Glomerular visceral epithelial cell (primary cell): ENCODE results near the gene TGM6.
A peak's percentile ranks its signal among the peaks of the same experiment; 100 is the strongest.

Experiments
- DNase-seq: peaks from one replicate; pipeline ENCODE4 v3.0.0-alpha.2; 2016; ENCODE audit errors: extremely low spot score

Gene TGM6

DNA sequence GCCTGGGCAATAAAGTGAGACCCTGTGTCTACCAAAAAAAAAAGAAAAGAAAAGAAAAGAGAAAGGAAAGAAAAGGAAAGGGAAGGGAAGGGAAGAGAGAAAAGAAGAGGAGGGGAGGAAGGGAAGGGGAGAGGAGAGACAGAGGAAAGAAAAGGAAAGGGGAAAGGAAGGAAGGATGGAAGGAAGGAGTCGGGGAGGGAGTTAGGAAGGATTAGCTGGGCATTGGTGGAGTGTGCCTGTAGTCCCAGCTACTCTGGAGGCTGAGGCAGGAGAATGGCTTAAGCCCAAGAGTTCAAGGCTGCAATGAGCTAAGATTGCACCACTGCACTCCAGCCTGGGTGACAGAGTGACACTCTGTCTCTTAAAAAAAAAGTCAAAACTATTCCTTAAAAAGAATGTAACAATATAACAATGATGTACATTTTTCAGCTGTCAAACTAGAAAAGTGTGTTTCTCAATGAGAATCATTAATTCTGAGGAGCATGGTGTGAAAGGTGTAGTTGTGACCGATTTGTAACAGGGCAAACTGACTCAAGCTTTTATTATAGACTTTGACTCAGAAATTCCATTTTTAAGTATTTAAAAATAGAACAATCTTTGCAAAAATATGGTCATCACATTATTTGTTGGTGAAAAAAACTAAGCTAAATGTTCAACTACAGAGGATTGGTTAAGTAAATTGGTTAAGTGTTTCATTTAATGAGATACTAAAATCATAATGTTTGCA lies 75.2 kb downstream of the TGM6 start:
- DNase-seq: no peak

- no peak for DNase-seq
Observed at GRCh38 chr20:2458919-2459499, 78.3 kb downstream of the TGM6 start.

DNA sequence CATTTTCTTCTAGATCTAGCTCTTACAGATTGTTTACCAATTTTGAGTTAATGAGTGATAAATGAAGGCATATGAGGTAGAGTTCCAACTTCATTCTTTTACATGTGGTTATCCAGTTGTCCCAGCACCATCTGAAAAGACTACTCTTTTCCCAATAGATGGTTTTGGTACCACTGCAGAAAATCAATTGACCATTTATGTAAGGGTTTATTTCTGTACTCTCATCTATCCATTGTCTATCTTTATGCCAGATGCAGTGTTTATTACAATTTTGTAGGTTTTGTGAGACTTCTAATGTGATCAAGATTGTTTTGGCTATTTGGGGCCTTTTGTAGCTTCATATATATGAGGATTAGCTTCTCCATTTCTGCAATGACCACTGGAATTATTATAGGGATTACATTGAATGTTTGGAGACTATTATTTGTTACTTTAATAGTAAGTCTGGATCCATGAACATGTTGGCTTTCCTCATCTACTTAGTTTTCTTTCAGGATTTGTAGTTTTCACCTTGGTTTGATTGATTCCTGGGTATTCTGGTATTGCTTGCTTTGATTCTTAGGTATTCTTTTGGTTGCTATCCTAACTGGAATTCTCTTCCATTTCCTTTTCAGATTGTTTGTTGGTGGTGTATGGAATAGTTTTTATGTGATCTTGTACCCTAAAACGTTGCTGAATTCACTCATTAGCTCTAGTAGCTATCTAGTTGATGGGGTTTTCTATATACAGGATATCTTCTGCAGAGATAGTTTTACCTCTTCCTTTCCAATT lies 79.5 kb downstream of the TGM6 start:
- no peak for DNase-seq

DNA sequence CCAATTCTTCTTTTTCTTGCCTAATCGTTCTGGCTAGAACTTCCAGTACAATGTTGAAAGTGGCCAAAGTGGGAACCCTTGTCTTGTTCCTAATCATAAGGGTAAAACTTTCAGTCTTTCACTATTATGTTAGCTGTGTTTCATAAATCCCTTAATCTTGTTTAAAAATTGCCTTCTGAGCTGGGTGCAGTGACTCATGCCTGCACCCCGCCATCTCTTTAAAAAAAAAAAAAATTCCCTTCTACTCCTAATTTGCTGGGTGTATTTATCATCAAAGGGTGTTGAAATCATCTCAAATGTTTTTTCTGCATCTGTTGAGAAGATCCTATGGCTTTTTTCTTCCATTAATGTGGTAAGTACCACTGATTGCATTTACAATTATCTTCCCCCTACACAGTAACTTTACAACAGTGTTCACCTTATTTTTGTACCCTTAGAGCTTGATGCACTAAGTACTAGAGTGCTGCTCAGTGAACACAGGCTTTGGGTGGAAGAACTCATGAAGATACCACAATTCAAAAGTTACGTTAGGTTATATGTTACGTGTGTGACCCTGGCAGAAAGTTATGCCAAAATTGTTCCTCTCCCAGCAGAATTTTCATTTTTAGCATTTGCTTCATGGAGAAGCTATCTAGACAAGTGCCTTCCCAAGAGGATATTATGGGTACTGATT lies 80.2 kb downstream of the TGM6 start:
- no peak for DNase-seq

DNA sequence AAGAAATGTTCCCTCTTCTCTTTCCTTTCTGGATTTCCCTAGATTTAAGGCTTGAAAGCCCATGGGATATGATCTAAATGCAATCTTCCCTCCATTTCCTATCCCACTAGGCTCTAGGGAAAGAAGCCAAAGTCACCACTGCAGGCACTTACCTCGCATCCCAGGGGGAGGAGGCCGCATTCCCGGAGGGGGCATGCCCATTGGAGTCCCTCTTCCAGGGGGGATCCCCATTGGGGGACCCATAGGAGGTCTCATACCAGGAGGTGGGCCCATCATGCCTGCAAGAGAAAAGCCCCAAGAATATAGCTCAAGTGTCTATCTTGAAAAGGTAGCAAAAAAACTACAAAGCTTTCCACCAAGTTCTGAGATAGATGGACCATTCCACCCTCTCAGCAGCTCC lies 81.8 kb downstream of the TGM6 start:
- no peak for DNase-seq

DNA sequence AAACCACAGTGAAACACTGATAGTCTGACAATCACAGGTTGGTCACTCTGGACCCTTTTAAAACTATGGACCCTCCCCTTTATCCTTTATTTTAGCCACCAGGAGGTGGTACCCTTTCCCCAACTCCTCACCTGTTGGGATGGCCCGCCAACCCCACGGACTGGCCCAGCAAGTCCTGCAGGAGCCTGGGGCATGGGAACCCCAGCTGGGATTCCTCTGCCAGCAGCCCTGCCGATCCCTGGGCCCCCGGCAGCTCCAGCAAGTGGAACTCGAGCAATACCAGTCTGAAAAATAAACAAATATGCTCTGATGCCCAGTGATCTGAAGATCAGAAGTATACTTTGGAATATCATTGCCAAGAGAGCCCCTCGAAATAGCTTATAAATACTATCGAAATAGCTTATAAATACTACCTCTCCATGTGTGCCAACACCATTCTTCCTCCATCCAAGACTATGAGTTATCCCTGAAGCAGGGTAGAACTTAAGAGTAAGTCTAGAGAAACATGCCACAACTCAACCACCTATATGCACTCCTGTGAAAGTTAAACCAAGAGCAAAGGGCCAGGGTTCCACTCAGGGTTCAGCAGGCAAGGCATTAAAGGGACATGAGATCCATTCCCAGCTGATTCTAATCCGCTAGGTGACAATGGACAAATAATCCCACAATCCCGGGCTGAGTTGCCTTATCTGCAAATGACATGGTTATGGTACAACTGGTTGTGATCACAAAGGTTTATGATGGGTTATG lies 83.1 kb downstream of the TGM6 start:
- DNase-seq: no peak

- no peak for DNase-seq
Observed at GRCh38 chr20:2465100-2465499, 84.4 kb downstream of the TGM6 start.

GRCh38 chr20:2467412-2467811 lies 86.7 kb downstream of the TGM6 start:
- no peak for DNase-seq

DNA sequence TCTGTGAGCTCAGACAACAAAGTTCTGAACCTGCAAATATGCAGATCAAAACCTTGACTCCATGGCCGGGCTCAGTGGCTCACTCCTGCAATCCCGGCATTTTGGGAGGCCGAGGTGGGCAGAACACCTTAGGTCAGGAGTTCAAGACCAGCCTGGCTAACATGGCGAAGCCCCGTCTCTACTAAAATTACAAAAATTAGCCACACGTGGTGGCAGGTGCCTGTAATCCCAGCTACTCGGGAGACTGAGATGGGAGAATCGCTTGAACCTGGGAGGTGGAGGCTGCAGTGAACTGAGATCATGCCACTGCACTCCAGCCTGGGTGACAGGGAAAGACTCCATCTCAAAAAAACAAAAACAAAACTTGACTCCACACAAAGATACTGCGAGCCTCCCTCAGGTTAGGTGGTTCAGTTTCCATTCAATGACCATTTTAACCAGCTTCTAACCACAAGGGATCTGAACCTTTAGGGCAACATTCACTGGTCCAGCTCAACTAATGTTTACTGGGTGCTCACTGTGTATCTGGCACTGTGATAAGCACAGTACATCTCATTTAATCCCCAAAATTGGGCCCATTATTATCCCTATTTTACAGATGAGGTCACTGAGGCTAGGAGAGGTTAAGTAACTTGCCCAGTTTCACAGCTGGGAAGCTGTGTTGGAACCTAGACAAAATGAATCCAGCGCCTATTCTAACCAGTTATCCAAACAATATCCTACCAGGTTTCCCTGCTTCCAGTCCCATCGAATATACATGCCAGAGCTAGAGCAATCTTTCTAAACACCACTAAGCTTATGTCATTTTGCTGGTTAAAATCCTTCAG lies 88.1 kb downstream of the TGM6 start:
- DNase-seq: no peak

- DNase-seq: peak; percentile 67
Observed at GRCh38 chr20:2469991-2470422, 89.3 kb downstream of the TGM6 start.

- peak; percentile 100 for DNase-seq
Observed at GRCh38 chr20:2470423-2471193, 89.9 kb downstream of the TGM6 start, which contains the start of gene SNRPB. TSS of gene SNRPB (minus strand) at chr20:2470789. CDS start at chr20:2470690, 99 bp downstream.

DNA sequence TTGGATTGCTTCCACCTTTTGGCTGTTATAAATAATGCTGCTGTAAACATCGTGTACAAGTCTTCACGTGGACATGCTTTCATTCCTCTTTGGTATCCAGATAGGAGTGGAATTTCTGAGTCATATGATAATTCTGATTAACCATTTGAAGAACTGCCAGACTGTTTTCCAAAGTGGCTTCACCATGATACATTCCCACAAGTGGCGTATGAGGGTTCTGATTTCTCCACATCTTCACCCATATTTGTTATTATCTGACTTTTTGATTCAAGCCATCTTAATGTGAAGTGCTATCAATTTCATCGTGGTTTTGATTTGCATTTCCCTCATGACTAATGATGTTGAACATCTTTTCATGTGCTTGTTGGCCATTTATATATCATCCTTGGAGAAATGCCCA lies 92.8 kb downstream of the TGM6 start:
- DNase-seq: no peak

GRCh38 chr20:2475850-2476741 lies 95.4 kb downstream of the TGM6 start:
- DNase-seq: no peak

- DNase-seq: no peak
Observed at GRCh38 chr20:2476742-2477615, 96.3 kb downstream of the TGM6 start.

GRCh38 chr20:2480381-2480780 lies 99.7 kb downstream of the TGM6 start:
- no peak for DNase-seq
